Transverse colon (tissue), 4 donors: ENCODE results near the gene UMODL1.

ENCODE experiments used
- CTCF ChIP-seq, 5 experiments: fragments of 200-600 bp in 3 of 5; fragments of 450-650 bp in 2 of 5; sonication (generic) in 3 of 5; IDR thresholded peaks; 1 replicate in 2 of 5; 2 replicates in 3 of 5; pipeline ENCODE4 v1.5.1; 2016 to 2017; ENCODE audit warnings: antibody characterized with exemption in 5 of 5, inconsistent platforms in 3 of 5, mild to moderate bottlenecking in 2 of 5, moderate library complexity in 1 of 5
- POLR2AphosphoS5 ChIP-seq, 3 donors: sonication (generic); formaldehyde crosslinking; IDR thresholded peaks; one replicate each; pipeline ENCODE4 v1.6.1; 2016; ENCODE audit warnings: antibody characterized with exemption in 3 of 3

- TF ChIP-seq CTCF (IDR thresholded peaks at IDR 0.05) (no peak), POLR2AphosphoS5 (IDR thresholded peaks at IDR 0.05) (no peak)
Measured at GRCh38 chr21:42120903-42121535, 49.9 kb downstream of the UMODL1 start.
